ENCODE measurements around the gene OPTN. TPM values are rescaled to one million over a fixed set of nuclear protein-coding genes. Genes with fewer than 3 reads are reported as not detected.

The OPTN gene
- polyA plus RNA-seq, 1 of the 3 experiments (the other 2 are of a cell fraction), result 21.6 TPM

DNA sequence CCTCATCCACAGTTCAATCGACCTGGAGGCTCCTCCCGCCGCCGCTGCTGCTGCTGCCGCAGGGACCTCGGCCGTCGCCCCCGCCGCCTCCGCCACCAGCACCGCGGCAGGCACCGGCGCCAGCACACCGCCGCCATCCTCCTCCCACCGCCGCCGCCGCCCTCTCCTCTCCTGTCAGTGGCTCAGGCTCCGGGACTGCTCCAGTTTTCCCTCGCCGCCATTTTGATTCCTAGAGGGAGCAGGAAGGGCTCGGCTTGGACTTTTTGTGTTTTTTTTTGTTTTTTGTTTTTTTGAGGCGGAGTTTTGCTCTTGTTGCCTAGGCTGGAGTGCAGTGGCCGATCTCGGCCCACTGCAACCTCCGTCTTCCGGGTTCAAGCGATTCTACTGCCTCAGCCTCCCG, 58.4 kb downstream of the OPTN start:
- ChIA-PET CTCF (no interaction called here), POLR2A (no interaction called here)
- H2AFZ ChIP-seq (ENCODE audit: low read depth), result no peak overlapping the region
- H3K4me1 ChIP-seq (ENCODE audit: control insufficient read depth in 1 of 2, insufficient read depth in 2 of 2, low read depth in 1 of 2, low read length in 1 of 2), result peaks cover 0 to 9% of the 10 kb centered on the region in 2 experiments; a peak in 2 of 4 replicates
- H4K20me1 ChIP-seq (ENCODE audit: insufficient read depth), result no peaks in the 10 kb centered on the region
- no peak for DNase-seq
- no peaks in the 10 kb centered on the region for H3K9me2 ChIP-seq
- TF ChIP-seq GABPA (IDR thresholded peaks at IDR 0.05; ENCODE audit: low read depth) (no peak), FOXJ3 (CRISPR knock-in tag; IDR thresholded peaks at IDR 0.05) (no peak), TCF12 (IDR thresholded peaks at IDR 0.05) (no peak), EP300 (IDR thresholded peaks at IDR 0.05; ENCODE audit: borderline replicate concordance in 1 of 2, low read depth in 1 of 2, low read length in 1 of 2) (no peak)
- TF ChIP-seq, protein P1, sequence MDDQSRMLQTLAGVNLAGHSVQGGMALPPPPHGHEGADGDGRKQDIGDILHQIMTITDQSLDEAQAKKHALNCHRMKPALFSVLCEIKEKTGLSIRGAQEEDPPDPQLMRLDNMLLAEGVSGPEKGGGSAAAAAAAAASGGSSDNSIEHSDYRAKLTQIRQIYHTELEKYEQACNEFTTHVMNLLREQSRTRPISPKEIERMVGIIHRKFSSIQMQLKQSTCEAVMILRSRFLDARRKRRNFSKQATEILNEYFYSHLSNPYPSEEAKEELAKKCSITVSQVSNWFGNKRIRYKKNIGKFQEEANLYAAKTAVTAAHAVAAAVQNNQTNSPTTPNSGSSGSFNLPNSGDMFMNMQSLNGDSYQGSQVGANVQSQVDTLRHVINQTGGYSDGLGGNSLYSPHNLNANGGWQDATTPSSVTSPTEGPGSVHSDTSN (IDR thresholded peaks at IDR 0.05), result no peak
- TF ChIP-seq, protein P2, sequence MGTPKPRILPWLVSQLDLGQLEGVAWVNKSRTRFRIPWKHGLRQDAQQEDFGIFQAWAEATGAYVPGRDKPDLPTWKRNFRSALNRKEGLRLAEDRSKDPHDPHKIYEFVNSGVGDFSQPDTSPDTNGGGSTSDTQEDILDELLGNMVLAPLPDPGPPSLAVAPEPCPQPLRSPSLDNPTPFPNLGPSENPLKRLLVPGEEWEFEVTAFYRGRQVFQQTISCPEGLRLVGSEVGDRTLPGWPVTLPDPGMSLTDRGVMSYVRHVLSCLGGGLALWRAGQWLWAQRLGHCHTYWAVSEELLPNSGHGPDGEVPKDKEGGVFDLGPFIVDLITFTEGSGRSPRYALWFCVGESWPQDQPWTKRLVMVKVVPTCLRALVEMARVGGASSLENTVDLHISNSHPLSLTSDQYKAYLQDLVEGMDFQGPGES (IDR thresholded peaks at IDR 0.05; ENCODE audit: low read depth, low read length), result no peak
- TF ChIP-seq, protein P3, sequence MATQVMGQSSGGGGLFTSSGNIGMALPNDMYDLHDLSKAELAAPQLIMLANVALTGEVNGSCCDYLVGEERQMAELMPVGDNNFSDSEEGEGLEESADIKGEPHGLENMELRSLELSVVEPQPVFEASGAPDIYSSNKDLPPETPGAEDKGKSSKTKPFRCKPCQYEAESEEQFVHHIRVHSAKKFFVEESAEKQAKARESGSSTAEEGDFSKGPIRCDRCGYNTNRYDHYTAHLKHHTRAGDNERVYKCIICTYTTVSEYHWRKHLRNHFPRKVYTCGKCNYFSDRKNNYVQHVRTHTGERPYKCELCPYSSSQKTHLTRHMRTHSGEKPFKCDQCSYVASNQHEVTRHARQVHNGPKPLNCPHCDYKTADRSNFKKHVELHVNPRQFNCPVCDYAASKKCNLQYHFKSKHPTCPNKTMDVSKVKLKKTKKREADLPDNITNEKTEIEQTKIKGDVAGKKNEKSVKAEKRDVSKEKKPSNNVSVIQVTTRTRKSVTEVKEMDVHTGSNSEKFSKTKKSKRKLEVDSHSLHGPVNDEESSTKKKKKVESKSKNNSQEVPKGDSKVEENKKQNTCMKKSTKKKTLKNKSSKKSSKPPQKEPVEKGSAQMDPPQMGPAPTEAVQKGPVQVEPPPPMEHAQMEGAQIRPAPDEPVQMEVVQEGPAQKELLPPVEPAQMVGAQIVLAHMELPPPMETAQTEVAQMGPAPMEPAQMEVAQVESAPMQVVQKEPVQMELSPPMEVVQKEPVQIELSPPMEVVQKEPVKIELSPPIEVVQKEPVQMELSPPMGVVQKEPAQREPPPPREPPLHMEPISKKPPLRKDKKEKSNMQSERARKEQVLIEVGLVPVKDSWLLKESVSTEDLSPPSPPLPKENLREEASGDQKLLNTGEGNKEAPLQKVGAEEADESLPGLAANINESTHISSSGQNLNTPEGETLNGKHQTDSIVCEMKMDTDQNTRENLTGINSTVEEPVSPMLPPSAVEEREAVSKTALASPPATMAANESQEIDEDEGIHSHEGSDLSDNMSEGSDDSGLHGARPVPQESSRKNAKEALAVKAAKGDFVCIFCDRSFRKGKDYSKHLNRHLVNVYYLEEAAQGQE (IDR thresholded peaks at IDR 0.05; ENCODE audit: low read depth, low read length), result no peak
- TF ChIP-seq, protein P4, sequence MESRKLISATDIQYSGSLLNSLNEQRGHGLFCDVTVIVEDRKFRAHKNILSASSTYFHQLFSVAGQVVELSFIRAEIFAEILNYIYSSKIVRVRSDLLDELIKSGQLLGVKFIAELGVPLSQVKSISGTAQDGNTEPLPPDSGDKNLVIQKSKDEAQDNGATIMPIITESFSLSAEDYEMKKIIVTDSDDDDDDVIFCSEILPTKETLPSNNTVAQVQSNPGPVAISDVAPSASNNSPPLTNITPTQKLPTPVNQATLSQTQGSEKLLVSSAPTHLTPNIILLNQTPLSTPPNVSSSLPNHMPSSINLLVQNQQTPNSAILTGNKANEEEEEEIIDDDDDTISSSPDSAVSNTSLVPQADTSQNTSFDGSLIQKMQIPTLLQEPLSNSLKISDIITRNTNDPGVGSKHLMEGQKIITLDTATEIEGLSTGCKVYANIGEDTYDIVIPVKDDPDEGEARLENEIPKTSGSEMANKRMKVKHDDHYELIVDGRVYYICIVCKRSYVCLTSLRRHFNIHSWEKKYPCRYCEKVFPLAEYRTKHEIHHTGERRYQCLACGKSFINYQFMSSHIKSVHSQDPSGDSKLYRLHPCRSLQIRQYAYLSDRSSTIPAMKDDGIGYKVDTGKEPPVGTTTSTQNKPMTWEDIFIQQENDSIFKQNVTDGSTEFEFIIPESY (IDR thresholded peaks at IDR 0.05; ENCODE audit: borderline replicate concordance, low read depth), result no peak
- H3K79me2 ChIP-seq (ENCODE audit: insufficient read depth), result peaks cover 17% of the 10 kb centered on the region; the same call in 1 of the 2 replicates
- 93% methylated on average over 31 of the region's 32 CpGs for WGBS (ENCODE audit: low lambda C conversion rate)
- no peak overlapping the region for H3K4me3 ChIP-seq (ENCODE audit: low read depth in 2 of 2, low read length in 1 of 2)
- no peak overlapping the region for H3K4me2 ChIP-seq
- no peaks in the 10 kb centered on the region for H3K36me3 ChIP-seq (replicated peaks in 1 of 2; ENCODE audit: control insufficient read depth in 1 of 2, insufficient read depth in 2 of 2, low read length in 1 of 2)
- no peak overlapping the region for H3K9ac ChIP-seq
- H3K27me3 ChIP-seq (ENCODE audit: insufficient read depth), result no peaks in the 10 kb centered on the region
- H3F3A ChIP-seq (replicated peaks; ENCODE audit: insufficient read depth), result no peaks in the 10 kb centered on the region
- H3K9me3 ChIP-seq, result no peaks in the 10 kb centered on the region
- no peak overlapping the region for H3K27ac ChIP-seq (ENCODE audit: low read depth in 2 of 2, low read length in 1 of 2)

Measured in SK-N-SH (cell line).